K562 (cell line): ENCODE measurements around the gene MAGIX. TPM values are rescaled to one million over a fixed set of nuclear protein-coding genes. Genes with fewer than 3 reads are reported as not detected.
A peak's percentile ranks its signal among the peaks of the same experiment; 100 is the strongest.

ENCODE experiments used
- CGGBP1 ChIP-seq: fragments of 250-450 bp; sonication (Bioruptor Pico); IDR thresholded peaks from 2 replicates; pipeline ENCODE4 v1.9.0; 2021; ENCODE audit warnings: mild to moderate bottlenecking
- CHD4 ChIP-seq: fragments of 200-600 bp; sonication (generic); IDR thresholded peaks from 3 replicates; pipeline ENCODE4 v1.6.1; 2012; ENCODE audit warnings: low read depth, mild to moderate bottlenecking, mixed read lengths, low read length, inconsistent platforms; ENCODE audit not compliant: insufficient read depth, insufficient replicate concordance, poor library complexity, severe bottlenecking
- ELK3 ChIP-seq: fragments of 450-650 bp; formaldehyde crosslinking; IDR thresholded peaks from 2 replicates; pipeline ENCODE4 v1.4.0; 2020; ENCODE audit warnings: mild to moderate bottlenecking
- GATAD2B ChIP-seq: fragments of 450-650 bp; IDR thresholded peaks from 2 replicates; pipeline ENCODE4 v1.6.1; 2017; ENCODE audit warnings: mild to moderate bottlenecking, borderline replicate concordance
- LARP7 ChIP-seq: fragments of 450-650 bp; IDR thresholded peaks from 2 replicates; pipeline ENCODE4 v1.6.1; 2016
- MBD1 ChIP-seq: fragments of 250-450 bp; sonication (Bioruptor Pico); IDR thresholded peaks from 2 replicates; pipeline ENCODE4 v1.8.0; 2022; ENCODE audit warnings: inconsistent platforms
- NFIX ChIP-seq: fragments of 250-450 bp; sonication (Bioruptor Pico); IDR thresholded peaks from 2 replicates; pipeline ENCODE4 v1.4.0; 2020; ENCODE audit warnings: low read depth, mild to moderate bottlenecking, moderate library complexity
- PHB2 ChIP-seq: fragments of 450-650 bp; IDR thresholded peaks from 2 replicates; pipeline ENCODE4 v1.6.1; 2017; ENCODE audit warnings: low read depth
- PHF20 ChIP-seq: fragments of 450-650 bp; IDR thresholded peaks from 2 replicates; pipeline ENCODE4 v1.6.1; 2018; ENCODE audit not compliant: partially characterized antibody
- POLR2H ChIP-seq: IDR thresholded peaks from 2 replicates; pipeline ENCODE4 v1.6.1; 2016; ENCODE audit warnings: missing genetic modification characterization, low read depth, mild to moderate bottlenecking, control low read depth, missing compliant biosample characterization, moderate library complexity
- RNF2 ChIP-seq: sonication (generic); IDR thresholded peaks from 2 replicates; pipeline ENCODE4 v1.6.1; 2016
- TARDBP ChIP-seq: fragments of 450-650 bp; IDR thresholded peaks from 2 replicates; pipeline ENCODE4 v1.6.1; 2016
- TCF7 ChIP-seq: sonication (generic); IDR thresholded peaks from 2 replicates; pipeline ENCODE4 v1.6.1; 2016; ENCODE audit warnings: antibody characterized with exemption, borderline replicate concordance
- YY1 ChIP-seq, 3 experiments: IDR thresholded peaks; 2 replicates each; pipeline ENCODE4 v1.6.1; 2011; ENCODE audit warnings: low read length in 2 of 3, mild to moderate bottlenecking in 2 of 3, moderate library complexity in 2 of 3, borderline replicate concordance in 1 of 3, control low read depth in 1 of 3, low read depth in 1 of 3; ENCODE audit not compliant: insufficient read depth in 3 of 3, insufficient replicate concordance in 2 of 3, control insufficient read depth in 1 of 3, insufficient read length in 1 of 3; ENCODE audit errors: extremely low read depth in 1 of 3
- ZNF224 ChIP-seq: sonication (generic); formaldehyde crosslinking; IDR thresholded peaks from 2 replicates; pipeline ENCODE4 v1.8.0; 2022; ENCODE audit warnings: mild to moderate bottlenecking, missing genetic modification reagents
- ZNF57 ChIP-seq: fragments of 450-650 bp; formaldehyde crosslinking; IDR thresholded peaks from 2 replicates; pipeline ENCODE4 v1.4.0; 2020; ENCODE audit warnings: mild to moderate bottlenecking, moderate library complexity
- ZNF77 ChIP-seq: fragments of 250-450 bp; sonication (Bioruptor Pico); IDR thresholded peaks from 2 replicates; pipeline ENCODE4 v1.5.0; 2020
- polyA plus RNA-seq, 8 experiments: library from polyadenylated mRNA; depleted of rRNA in 4 of 8; stranded (reverse) in 5 of 8; unstranded in 3 of 8; fragments of >200 nt; fragmentation: Nextera tagmentation in 2 of 8; fragmentation: Illumina TruSeq in 1 of 8; extraction: Ambion mirVana in 2 of 8; extraction: Trizol in 1 of 8; gene quantifications; 2 replicates each; pipeline versions ENCODE4 v1.2.1 to v1.2.3, GENCODE V29; 2011 to 2014; ENCODE audit warnings: inconsistent platforms in 1 of 8, missing spikeins in 1 of 8
- total RNA-seq, 7 experiments: library from RNA; depleted of rRNA in 6 of 7; stranded (reverse); fragments of >200 nt in 6 of 7; fragmentation: Illumina TruSeq in 2 of 7; extraction: Trizol in 2 of 7; gene quantifications; 2 replicates each; pipeline versions ENCODE4 v1.2.1 to v1.2.3, GENCODE V29; 2011 to 2021; ENCODE audit warnings: low replicate concordance in 1 of 7
- TF ChIP-seq, protein P1 (sequence below), 3 experiments: fragments of 200-800 bp in 1 of 3; fragments of 250-450 bp in 1 of 3; fragments of 450-650 bp in 1 of 3; sonication (Bioruptor Pico) in 1 of 3; sonication (Bioruptor generic) in 1 of 3; formaldehyde crosslinking in 1 of 3; IDR thresholded peaks; 2 replicates each; pipeline versions ENCODE4 v1.6.1 to v1.8.0; 2016 to 2022; ENCODE audit warnings: mild to moderate bottlenecking in 2 of 3, missing genetic modification characterization in 2 of 3, missing compliant biosample characterization in 1 of 3, moderate library complexity in 1 of 3
- TF ChIP-seq, protein P2 (sequence below): IDR thresholded peaks from 2 replicates; pipeline ENCODE4 v1.6.1; 2016; ENCODE audit warnings: missing genetic modification characterization, missing compliant biosample characterization

MAGIX gene
- total and polyA plus RNA-seq, 9 of the 15 experiments (the other 6 are each of a cell fraction or from before 2014, with no cell fraction given) = 0.08 to 3.5 (median 0.47) TPM

DNA sequence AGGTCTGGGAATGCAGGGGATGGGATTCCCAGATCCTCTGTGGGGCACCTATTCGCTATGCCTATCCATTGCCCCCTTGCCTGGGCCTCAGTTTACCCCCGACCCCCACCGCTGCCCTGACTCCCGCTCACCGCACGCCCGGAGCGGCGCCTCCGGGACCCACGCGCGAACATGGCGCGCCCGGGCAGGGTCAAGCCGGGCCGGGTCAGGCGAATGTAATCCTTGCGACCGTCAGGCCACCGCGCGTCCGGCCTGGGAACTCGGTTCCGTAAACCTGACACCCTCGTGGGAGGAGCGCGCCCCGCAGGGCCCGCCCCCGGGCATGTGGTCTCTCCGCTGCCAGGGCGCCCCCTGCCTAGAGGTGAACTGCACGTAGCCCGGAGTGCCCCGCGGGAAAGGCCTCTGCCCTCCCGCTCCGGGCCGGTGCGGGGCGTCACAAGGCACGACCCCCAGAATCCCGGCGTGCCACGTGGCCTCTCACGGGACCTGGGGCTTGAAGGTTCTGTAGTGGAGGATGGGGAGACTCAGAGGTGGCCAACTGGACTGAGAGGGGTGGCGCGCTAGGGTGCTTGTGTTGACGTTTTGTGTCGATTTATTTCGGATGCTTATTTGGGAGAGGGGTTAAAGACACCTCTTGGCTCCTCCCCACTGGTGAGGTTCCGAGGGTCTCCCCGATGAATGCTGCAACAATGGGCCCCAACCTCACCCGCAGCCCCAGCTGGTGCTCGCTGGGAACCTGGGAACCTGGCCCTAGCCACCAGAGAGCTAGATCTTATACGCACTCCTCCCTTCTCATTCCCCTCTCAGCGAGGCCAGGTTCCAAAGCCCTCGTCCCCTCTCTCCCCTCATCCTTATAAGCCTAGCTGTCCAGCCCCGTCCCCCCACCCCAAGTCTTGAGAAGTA lies 23.8 kb downstream of the MAGIX start, which contains the start of gene PRICKLE3 (continued):
- TF ChIP-seq, protein P1, sequence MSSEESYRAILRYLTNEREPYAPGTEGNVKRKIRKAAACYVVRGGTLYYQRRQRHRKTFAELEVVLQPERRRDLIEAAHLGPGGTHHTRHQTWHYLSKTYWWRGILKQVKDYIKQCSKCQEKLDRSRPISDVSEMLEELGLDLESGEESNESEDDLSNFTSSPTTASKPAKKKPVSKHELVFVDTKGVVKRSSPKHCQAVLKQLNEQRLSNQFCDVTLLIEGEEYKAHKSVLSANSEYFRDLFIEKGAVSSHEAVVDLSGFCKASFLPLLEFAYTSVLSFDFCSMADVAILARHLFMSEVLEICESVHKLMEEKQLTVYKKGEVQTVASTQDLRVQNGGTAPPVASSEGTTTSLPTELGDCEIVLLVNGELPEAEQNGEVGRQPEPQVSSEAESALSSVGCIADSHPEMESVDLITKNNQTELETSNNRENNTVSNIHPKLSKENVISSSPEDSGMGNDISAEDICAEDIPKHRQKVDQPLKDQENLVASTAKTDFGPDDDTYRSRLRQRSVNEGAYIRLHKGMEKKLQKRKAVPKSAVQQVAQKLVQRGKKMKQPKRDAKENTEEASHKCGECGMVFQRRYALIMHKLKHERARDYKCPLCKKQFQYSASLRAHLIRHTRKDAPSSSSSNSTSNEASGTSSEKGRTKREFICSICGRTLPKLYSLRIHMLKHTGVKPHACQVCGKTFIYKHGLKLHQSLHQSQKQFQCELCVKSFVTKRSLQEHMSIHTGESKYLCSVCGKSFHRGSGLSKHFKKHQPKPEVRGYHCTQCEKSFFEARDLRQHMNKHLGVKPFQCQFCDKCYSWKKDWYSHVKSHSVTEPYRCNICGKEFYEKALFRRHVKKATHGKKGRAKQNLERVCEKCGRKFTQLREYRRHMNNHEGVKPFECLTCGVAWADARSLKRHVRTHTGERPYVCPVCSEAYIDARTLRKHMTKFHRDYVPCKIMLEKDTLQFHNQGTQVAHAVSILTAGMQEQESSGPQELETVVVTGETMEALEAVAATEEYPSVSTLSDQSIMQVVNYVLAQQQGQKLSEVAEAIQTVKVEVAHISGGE (CRISPR knock-in tag; IDR thresholded peaks at IDR 0.05) = no peak
- TF ChIP-seq ZNF57 (CRISPR knock-in tag) (no peak), RNF2 (no peak), POLR2H (tag) (no peak), ELK3 (CRISPR knock-in tag) (no peak), MBD1 (CRISPR knock-in tag) (no peak), ZNF224 (CRISPR knock-in tag) (no peak), TCF7 (no peak), TARDBP (no peak), LARP7 (no peak), PHF20 (no peak), CHD4 (no peak), PHB2 (no peak), ZNF77 (CRISPR knock-in tag) (no peak), NFIX (CRISPR knock-in tag) (no peak), GATAD2B (no peak), CGGBP1 (CRISPR knock-in tag) (no peak), YY1 (IDR thresholded peaks at IDR 0.05; ENCODE audit: borderline replicate concordance in 1 of 3, control insufficient read depth in 1 of 3, extremely low read depth in 1 of 3, insufficient read depth in 3 of 3, insufficient read length in 1 of 3, insufficient replicate concordance in 2 of 3, low read depth in 1 of 3, low read length in 2 of 3) (peak in 2 of 3 experiments; percentile 38 to 77)
- TF ChIP-seq, protein P2, sequence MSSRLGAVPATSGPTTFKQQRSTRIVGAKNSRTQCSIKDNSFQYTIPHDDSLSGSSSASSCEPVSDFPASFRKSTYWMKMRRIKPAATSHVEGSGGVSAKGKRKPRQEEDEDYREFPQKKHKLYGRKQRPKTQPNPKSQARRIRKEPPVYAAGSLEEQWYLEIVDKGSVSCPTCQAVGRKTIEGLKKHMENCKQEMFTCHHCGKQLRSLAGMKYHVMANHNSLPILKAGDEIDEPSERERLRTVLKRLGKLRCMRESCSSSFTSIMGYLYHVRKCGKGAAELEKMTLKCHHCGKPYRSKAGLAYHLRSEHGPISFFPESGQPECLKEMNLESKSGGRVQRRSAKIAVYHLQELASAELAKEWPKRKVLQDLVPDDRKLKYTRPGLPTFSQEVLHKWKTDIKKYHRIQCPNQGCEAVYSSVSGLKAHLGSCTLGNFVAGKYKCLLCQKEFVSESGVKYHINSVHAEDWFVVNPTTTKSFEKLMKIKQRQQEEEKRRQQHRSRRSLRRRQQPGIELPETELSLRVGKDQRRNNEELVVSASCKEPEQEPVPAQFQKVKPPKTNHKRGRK = no peak
